ENCODE measurements around the gene DCLK3.

DNA sequence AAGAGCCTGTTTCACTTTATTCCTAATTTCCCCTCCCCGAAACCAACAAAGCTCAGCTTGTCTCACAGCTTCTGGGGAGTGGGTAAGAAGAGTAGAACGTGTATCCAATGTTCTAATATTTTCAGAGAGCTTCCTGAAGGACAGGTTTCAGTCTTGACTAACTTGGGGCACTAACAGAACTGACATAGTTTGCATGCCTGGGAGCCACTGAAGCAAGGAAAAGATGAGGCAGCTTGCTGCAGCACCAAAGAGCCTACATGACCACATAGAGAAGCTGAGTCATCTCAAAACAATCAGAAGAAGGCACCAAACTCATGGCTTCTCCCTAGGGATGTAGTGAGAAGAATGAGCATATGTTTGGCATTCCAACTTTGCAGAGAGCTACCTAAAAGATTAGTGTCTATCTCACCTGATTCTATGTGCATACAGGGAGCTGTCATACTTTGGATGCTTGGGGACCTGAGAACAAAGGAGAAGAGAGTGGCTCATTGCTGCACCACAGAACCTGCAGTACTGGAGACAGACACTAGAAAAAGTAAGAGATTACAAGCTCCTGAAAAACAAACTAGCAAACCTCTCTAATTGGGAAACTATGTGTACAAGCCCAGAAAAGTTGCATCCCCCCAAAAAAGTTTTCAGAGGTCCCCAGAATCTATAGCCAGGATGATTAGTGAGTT, 86.9 kb downstream of the DCLK3 start:
- TF ChIP-seq, protein P1, sequence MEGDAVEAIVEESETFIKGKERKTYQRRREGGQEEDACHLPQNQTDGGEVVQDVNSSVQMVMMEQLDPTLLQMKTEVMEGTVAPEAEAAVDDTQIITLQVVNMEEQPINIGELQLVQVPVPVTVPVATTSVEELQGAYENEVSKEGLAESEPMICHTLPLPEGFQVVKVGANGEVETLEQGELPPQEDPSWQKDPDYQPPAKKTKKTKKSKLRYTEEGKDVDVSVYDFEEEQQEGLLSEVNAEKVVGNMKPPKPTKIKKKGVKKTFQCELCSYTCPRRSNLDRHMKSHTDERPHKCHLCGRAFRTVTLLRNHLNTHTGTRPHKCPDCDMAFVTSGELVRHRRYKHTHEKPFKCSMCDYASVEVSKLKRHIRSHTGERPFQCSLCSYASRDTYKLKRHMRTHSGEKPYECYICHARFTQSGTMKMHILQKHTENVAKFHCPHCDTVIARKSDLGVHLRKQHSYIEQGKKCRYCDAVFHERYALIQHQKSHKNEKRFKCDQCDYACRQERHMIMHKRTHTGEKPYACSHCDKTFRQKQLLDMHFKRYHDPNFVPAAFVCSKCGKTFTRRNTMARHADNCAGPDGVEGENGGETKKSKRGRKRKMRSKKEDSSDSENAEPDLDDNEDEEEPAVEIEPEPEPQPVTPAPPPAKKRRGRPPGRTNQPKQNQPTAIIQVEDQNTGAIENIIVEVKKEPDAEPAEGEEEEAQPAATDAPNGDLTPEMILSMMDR (IDR thresholded peaks at IDR 0.05 in 8 of 11, conservative IDR thresholded peaks at IDR 0.05 in 3 of 11): no peak
- TF ChIP-seq POLR2AphosphoS5 (IDR thresholded peaks at IDR 0.05) (no peak), POLR2A (IDR thresholded peaks at IDR 0.05) (no peak)

Data from spleen (tissue), 7 donors.